H1 (cell line): Measurements from ENCODE around the gene MYO3A. TPM values are rescaled to one million over a fixed set of nuclear protein-coding genes. Genes with fewer than 3 reads are reported as not detected.

ENCODE experiments used
- CTCF ChIA-PET: fragments of 300-600 bp; sonication (Branson Sonifier 250); formaldehyde crosslinking; loops from one replicate; lab custom pipeline; 2021; ENCODE audit not compliant: partially characterized antibody; lab: Charles Lee
- POLR2A ChIA-PET: fragments of 300-600 bp; sonication (Branson Sonifier 250); formaldehyde crosslinking; loops from one replicate; lab custom pipeline; 2021; ENCODE audit warnings: inconsistent platforms; ENCODE audit not compliant: partially characterized antibody; lab: Charles Lee
- DNase-seq, 2 experiments: peaks; one replicate each; pipeline versions ENCODE4 v3.0.0 to v3.0.0-alpha.2; 2010 to 2022; ENCODE audit warnings: low spot score in 2 of 2, low read depth in 1 of 2, mixed read lengths in 1 of 2
- FAIRE-seq: peaks from 2 replicates; lab custom pipeline; 2011; peaks lifted over from hg19 to GRCh38; lab: Jason Lieb, UNC
- H2AFZ ChIP-seq: 2 replicates; pipeline ENCODE4 v1.8.1; 2012; ENCODE audit warnings: low read length, inconsistent platforms
- H2AK5ac ChIP-seq: 2 replicates; pipeline ENCODE4 v1.6.1; 2013; ENCODE audit warnings: low read depth, low read length
- H2BK120ac ChIP-seq: replicated peaks from 2 replicates; pipeline ENCODE3; 2013; ENCODE audit warnings: low read depth, low read length, inconsistent platforms
- H2BK12ac ChIP-seq: 2 replicates; pipeline ENCODE4 v1.6.1; 2013; ENCODE audit warnings: low read depth, low read length
- H2BK15ac ChIP-seq: 2 replicates; pipeline ENCODE4 v1.6.1; 2013; ENCODE audit warnings: low read length
- H2BK20ac ChIP-seq: 2 replicates; pipeline ENCODE4 v1.6.1; 2013; ENCODE audit warnings: low read length
- H2BK5ac ChIP-seq: 2 replicates; pipeline ENCODE4 v1.6.1; 2013; ENCODE audit warnings: low read depth, low read length
- H3K14ac ChIP-seq: 2 replicates; pipeline ENCODE4 v1.6.1; 2013; ENCODE audit warnings: inconsistent platforms; ENCODE audit not compliant: insufficient read length
- H3K18ac ChIP-seq: 2 replicates; pipeline ENCODE4 v1.6.1; 2013; ENCODE audit warnings: low read length; ENCODE audit errors: extremely low read depth
- H3K23ac ChIP-seq: 2 replicates; pipeline ENCODE4 v1.6.1; 2013; ENCODE audit warnings: inconsistent platforms; ENCODE audit not compliant: insufficient read length
- H3K23me2 ChIP-seq: 2 replicates; pipeline ENCODE4 v1.6.1; 2013; ENCODE audit warnings: low read depth, low read length
- H3K27ac ChIP-seq: 2 replicates; pipeline ENCODE4 v1.6.1; 2011; ENCODE audit warnings: low read depth, low read length, inconsistent platforms
- H3K27me3 ChIP-seq, 4 experiments: replicated peaks in 1 of 4; 1 replicate in 1 of 4; 2 replicates in 3 of 4; pipeline versions ENCODE4 v1.6.1 to v1.8.1; 2011 to 2013; ENCODE audit warnings: low read length in 3 of 4, mild to moderate bottlenecking in 3 of 4, inconsistent platforms in 2 of 4, mixed read lengths in 2 of 4, moderate library complexity in 1 of 4; ENCODE audit not compliant: control insufficient read depth in 3 of 4, insufficient read depth in 3 of 4; ENCODE audit errors: extremely low read depth in 1 of 4
- H3K36me3 ChIP-seq, 4 experiments: 2 replicates each; pipeline versions ENCODE4 v1.6.1 to v1.8.1; 2011 to 2013; ENCODE audit warnings: mild to moderate bottlenecking in 4 of 4, low read length in 3 of 4, moderate library complexity in 2 of 4, control low read depth in 1 of 4, inconsistent platforms in 1 of 4; ENCODE audit not compliant: insufficient read depth in 4 of 4, control insufficient read depth in 2 of 4
- H3K4ac ChIP-seq: replicated peaks from 2 replicates; pipeline ENCODE3; 2013; ENCODE audit warnings: low read length, low read depth, mixed read lengths, inconsistent platforms; ENCODE audit not compliant: insufficient read length
- H3K4me1 ChIP-seq, 4 experiments: replicated peaks in 1 of 4; 1 replicate in 1 of 4; 2 replicates in 3 of 4; pipeline versions ENCODE4 v1.6.1 to v1.8.1; 2011 to 2013; ENCODE audit warnings: low read length in 3 of 4, inconsistent platforms in 2 of 4, mixed read lengths in 1 of 4; ENCODE audit not compliant: insufficient read depth in 4 of 4, control insufficient read depth in 3 of 4
- H3K4me2 ChIP-seq, 2 experiments: 2 replicates each; pipeline versions ENCODE4 v1.6.1 to v1.8.1; 2011 to 2013; ENCODE audit warnings: low read depth in 2 of 2, low read length in 2 of 2, control low read depth in 1 of 2, inconsistent platforms in 1 of 2, mild to moderate bottlenecking in 1 of 2; ENCODE audit not compliant: insufficient read depth in 1 of 2
- H3K4me3 ChIP-seq, 4 experiments: fragments of 200-600, 300-600 bp in 1 of 4; sonication (generic), shearing (Covaris generic), sonication (Bioruptor Twin) in 1 of 4; 2 replicates each; pipeline versions ENCODE4 v1.5.1 to v1.8.1; 2011 to 2016; ENCODE audit warnings: low read length in 4 of 4, low read depth in 3 of 4, control low read depth in 2 of 4, inconsistent platforms in 2 of 4, mild to moderate bottlenecking in 2 of 4, mixed read lengths in 1 of 4, moderate library complexity in 1 of 4; ENCODE audit not compliant: insufficient read depth in 2 of 4; ENCODE audit errors: extremely low read depth in 1 of 4
- H3K56ac ChIP-seq: replicated peaks from 2 replicates; pipeline ENCODE3; 2013; ENCODE audit warnings: low read depth, mild to moderate bottlenecking, mixed read lengths, low read length, inconsistent platforms; ENCODE audit not compliant: insufficient read length
- H3K79me1 ChIP-seq: 2 replicates; pipeline ENCODE4 v1.6.1; 2013; ENCODE audit warnings: low read depth, low read length, control low read depth
- H3K79me2 ChIP-seq, 2 experiments: 2 replicates each; pipeline versions ENCODE4 v1.6.1 to v1.8.1; 2012 to 2013; ENCODE audit warnings: low read length in 2 of 2, mild to moderate bottlenecking in 2 of 2, inconsistent platforms in 1 of 2; ENCODE audit not compliant: insufficient read depth in 2 of 2, control insufficient read depth in 1 of 2
- H3K9ac ChIP-seq, 4 experiments: replicated peaks in 1 of 4; 1 replicate in 1 of 4; 2 replicates in 3 of 4; pipeline versions ENCODE4 v1.6.1 to v1.8.1; 2011 to 2013; ENCODE audit warnings: low read depth in 3 of 4, low read length in 3 of 4, control low read depth in 2 of 4, mild to moderate bottlenecking in 2 of 4, moderate library complexity in 2 of 4, inconsistent platforms in 1 of 4; ENCODE audit errors: extremely low read depth in 1 of 4
- H3K9me3 ChIP-seq, 2 experiments: 2 replicates each; pipeline versions ENCODE4 v1.6.1 to v1.8.1; 2012 to 2013; ENCODE audit warnings: mild to moderate bottlenecking in 2 of 2, moderate library complexity in 2 of 2, control low read depth in 1 of 2, inconsistent platforms in 1 of 2, low read depth in 1 of 2, low read length in 1 of 2, mixed read lengths in 1 of 2; ENCODE audit not compliant: insufficient read depth in 2 of 2
- H4K20me1 ChIP-seq, 2 experiments: replicated peaks in 1 of 2; 2 replicates each; pipeline versions ENCODE3 to v1.8.1; 2011 to 2013; ENCODE audit warnings: inconsistent platforms in 2 of 2, low read length in 2 of 2, mild to moderate bottlenecking in 1 of 2; ENCODE audit not compliant: insufficient read depth in 2 of 2, control insufficient read depth in 1 of 2
- H4K5ac ChIP-seq: 2 replicates; pipeline ENCODE4 v1.6.1; 2013; ENCODE audit warnings: low read length, low read depth, mixed read lengths, inconsistent platforms; ENCODE audit not compliant: insufficient read length
- H4K8ac ChIP-seq: 2 replicates; pipeline ENCODE4 v1.8.0; 2013; ENCODE audit warnings: mild to moderate bottlenecking, moderate library complexity, low read length, inconsistent platforms; ENCODE audit not compliant: insufficient read depth; ENCODE audit errors: extremely low read depth
- H4K91ac ChIP-seq: replicated peaks from 2 replicates; pipeline ENCODE3; 2013; ENCODE audit warnings: low read length, mixed read lengths, inconsistent platforms; ENCODE audit not compliant: insufficient read length
- ASH2L ChIP-seq: fragments of 200-600, 300-600 bp; sonication (generic); IDR thresholded peaks from one replicate; pipeline ENCODE4 v1.7.1; 2017; ENCODE audit warnings: low read length
- RXRA ChIP-seq: IDR thresholded peaks from 2 replicates; pipeline ENCODE4 v1.6.1; 2011; ENCODE audit warnings: low read depth, mild to moderate bottlenecking, low read length, moderate library complexity; ENCODE audit not compliant: insufficient read depth
- SIN3A ChIP-seq, 2 experiments: IDR thresholded peaks in 1 of 2; conservative IDR thresholded peaks in 1 of 2; 2 replicates each; pipeline ENCODE4 v1.6.1; 2011 to 2012; ENCODE audit warnings: low read length in 2 of 2, improper control_type of control experiment in 1 of 2, low read depth in 1 of 2, mild to moderate bottlenecking in 1 of 2
- SIX5 ChIP-seq: IDR thresholded peaks from 2 replicates; pipeline ENCODE4 v1.6.1; 2011; ENCODE audit warnings: mild to moderate bottlenecking, low read depth, low read length
- USF2 ChIP-seq: IDR thresholded peaks from 2 replicates; pipeline ENCODE4 v1.6.1; 2011; ENCODE audit warnings: low read length, improper control_type of control experiment
- ZNF274 ChIP-seq: IDR thresholded peaks from 2 replicates; pipeline ENCODE4 v1.7.0; 2012; ENCODE audit warnings: low read length, borderline replicate concordance; ENCODE audit errors: extremely low read depth
- WGBS, 2 experiments: shearing (Covaris generic) in 1 of 2; methylation state at CpG; one replicate each; pipeline versions ENCODE4 v1.1.6 to v1.1.7; 2013 to 2015; ENCODE audit warnings: low lambda C conversion rate in 2 of 2, mixed read lengths in 2 of 2, inconsistent platforms in 1 of 2, low coverage in 1 of 2, missing lambda C conversion rate in 1 of 2; ENCODE audit not compliant: insufficient replicate concordance in 2 of 2, insufficient coverage in 1 of 2, insufficient read length in 1 of 2; ENCODE audit errors: extremely low coverage in 1 of 2, missing lambda C conversion rate in 1 of 2; 5-methylcytosine and 5-hydroxymethylcytosine counted together
- polyA plus RNA-seq, 7 experiments: library from polyadenylated mRNA; depleted of rRNA in 3 of 7; stranded (reverse) in 5 of 7; unstranded in 2 of 7; fragments of >200 nt in 5 of 7; fragments of 200-250 nt in 2 of 7; gene quantifications; 1 replicate in 5 of 7; 2 replicates in 1 of 7; 4 replicates in 1 of 7; pipeline versions ENCODE4 v1.2.1 to v1.2.3, GENCODE V29; 2011 to 2013; ENCODE audit warnings: missing spikeins in 2 of 7, mixed read lengths in 2 of 7
- total RNA-seq: library from RNA; stranded (reverse); fragmentation: NEBNext Ultra II Directional; extraction: Animal tissue kit (Norgen Biotek cat#: 25700); gene quantifications from 2 replicates; pipeline ENCODE4 v1.2.1, GENCODE V29; 2021

The MYO3A gene
- total and polyA plus RNA-seq, 2 of the 8 experiments (the other 6 are each of a cell fraction or from before 2014, with no cell fraction given), result 3.9 to 5.3 TPM

GRCh38 chr10:25914776-25915175 is 19.3 kb upstream of the MYO3A start:
- H4K20me1 ChIP-seq, result no peaks in the 10 kb centered on the region
- no peaks in the 10 kb centered on the region for H3K79me2 ChIP-seq
- no peak overlapping the region for H3K9ac ChIP-seq
- H3K14ac ChIP-seq, result no peak overlapping the region
- H3K4me1 ChIP-seq, result no peaks in the 10 kb centered on the region
- ChIA-PET CTCF (no interaction called here), POLR2A (no interaction called here)
- H2BK12ac ChIP-seq, result no peak overlapping the region
- no peaks in the 10 kb centered on the region for H3K79me1 ChIP-seq
- 88% methylated on average over 2 of the region's 2 CpGs; no CpG with 5 or more reads in 1 of the 2 experiments for WGBS, 2 experiments
- H4K8ac ChIP-seq, result no peak overlapping the region
- H3K9me3 ChIP-seq, result peaks cover 4 to 8% of the 10 kb centered on the region in 2 experiments; a peak in 2 of 4 replicates
- H3K56ac ChIP-seq, result no peak overlapping the region
- H3K18ac ChIP-seq, result no peak overlapping the region
- H3K23me2 ChIP-seq, result no peaks in the 10 kb centered on the region
- H2AFZ ChIP-seq, result no peak overlapping the region
- H3K4me2 ChIP-seq, result no peak overlapping the region
- no peak overlapping the region for H2BK5ac ChIP-seq
- no peak overlapping the region for H4K91ac ChIP-seq
- H2BK120ac ChIP-seq, result no peak overlapping the region
- TF ChIP-seq RXRA, result no peak
- no peak for TF ChIP-seq SIN3A (conservative IDR thresholded peaks at IDR 0.05 in 1 of 2, IDR thresholded peaks at IDR 0.05 in 1 of 2; ENCODE audit: low read depth in 1 of 2, low read length in 2 of 2)
- TF ChIP-seq USF2, result no peak
- TF ChIP-seq ZNF274, result no peak
- no peak for TF ChIP-seq SIX5
- TF ChIP-seq ASH2L, result no peak
- H3K36me3 ChIP-seq, result no peaks in the 10 kb centered on the region
- DNase-seq (no peak), FAIRE-seq (no peak)
- H3K4me3 ChIP-seq, result no peak overlapping the region
- no peak overlapping the region for H2BK20ac ChIP-seq
- H2AK5ac ChIP-seq, result no peak overlapping the region
- no peak overlapping the region for H4K5ac ChIP-seq
- no peak overlapping the region for H3K23ac ChIP-seq
- H2BK15ac ChIP-seq, result no peak overlapping the region; the same call in 1 of the 2 replicates
- no peak overlapping the region for H3K27ac ChIP-seq
- no peaks in the 10 kb centered on the region for H3K27me3 ChIP-seq
- no peak overlapping the region for H3K4ac ChIP-seq
